ENCODE measurements around the gene TPSG1.
A peak's percentile ranks its signal among the peaks of the same experiment; 100 is the strongest.
"Not testable (repeated sequence)": the region's sequence is repeated elsewhere in the genome, so short reads cannot be mapped to it uniquely, and the experiment has no call there.

The TPSG1 gene

DNA sequence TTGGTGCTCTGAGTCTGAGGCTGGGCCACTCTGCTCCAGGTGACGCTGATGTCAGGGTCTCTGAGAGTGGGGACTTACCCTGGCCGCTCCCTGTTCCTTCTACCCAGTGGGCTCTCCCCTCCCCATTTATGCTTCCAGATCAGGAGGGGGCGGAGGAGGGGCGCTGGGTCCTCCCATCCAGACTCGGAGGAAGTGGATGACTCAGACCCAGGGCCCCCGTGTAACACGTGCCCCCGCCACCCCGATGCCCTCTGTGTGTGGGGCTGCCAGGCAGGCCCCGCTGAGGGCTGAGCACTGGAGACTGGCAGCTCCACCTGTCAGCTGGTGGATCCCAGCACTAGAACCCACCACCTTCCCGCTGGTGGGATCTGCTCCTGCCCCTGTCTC is 5.0 kb upstream of the TPSG1 start, which contains the start of gene TPSB2:
Gene TPSB2, minus strand, starts transcription at position 101 of the 387 bp plus-strand sequence. CDS start 233 bp downstream, outside the sequence.
- DNase-seq: not testable (repeated sequence)

- DNase-seq: not testable (repeated sequence)
These were observed 4.4 kb upstream of the TPSG1 start for GRCh38 chr16:1229476-1229875.

DNA sequence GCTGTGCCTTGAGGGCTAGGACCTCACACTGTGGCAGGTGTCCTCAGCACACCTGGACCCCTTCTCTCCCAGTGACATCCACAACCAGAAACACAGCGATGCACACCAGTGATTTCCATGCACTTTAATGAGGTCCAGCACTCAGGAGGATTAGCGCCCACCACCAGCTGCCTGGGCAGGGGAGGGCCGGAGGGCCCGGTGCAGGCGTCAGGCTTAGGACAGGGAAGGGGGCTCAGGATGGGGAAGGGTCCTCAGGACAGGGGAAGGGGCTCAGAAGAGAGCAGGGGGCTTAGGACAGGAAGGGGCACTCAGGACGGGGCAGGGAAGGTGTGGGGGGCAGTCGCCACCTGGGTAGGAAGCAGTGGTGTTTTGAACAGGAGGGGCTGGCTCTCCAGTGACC is 3.2 kb upstream of the TPSG1 start:
- DNase-seq: not testable (repeated sequence)

DNA sequence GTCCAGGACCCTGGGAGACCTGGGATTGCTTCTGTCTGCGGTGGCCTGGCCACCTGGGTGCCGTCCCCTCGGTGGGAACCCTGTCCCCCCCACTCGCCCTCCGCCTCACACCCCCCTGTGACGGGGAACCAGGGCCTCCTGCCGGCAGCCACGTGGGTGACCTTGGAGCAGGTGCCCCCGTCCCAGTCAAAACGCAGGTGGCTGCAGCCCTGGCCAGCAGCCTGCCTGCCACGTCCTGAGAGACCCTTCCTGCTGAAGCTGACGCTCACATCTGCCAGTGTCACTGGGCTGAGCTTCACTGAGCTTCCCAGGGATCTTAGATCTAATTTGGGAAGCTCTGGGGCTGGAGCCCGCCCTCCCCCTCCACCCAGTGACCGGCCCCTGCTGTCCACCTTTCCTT is 1.6 kb upstream of the TPSG1 start:
- DNase-seq: not testable (repeated sequence)

GRCh38 chr16:1225728-1226311 is 752 bp upstream of the TPSG1 start:
- not testable (repeated sequence) for DNase-seq

GRCh38 chr16:1224558-1224957 is 510 bp downstream of the TPSG1 start:
- DNase-seq: no peak

- no peak for DNase-seq
These were observed 1.5 kb downstream of the TPSG1 start for GRCh38 chr16:1223355-1224214.

DNA sequence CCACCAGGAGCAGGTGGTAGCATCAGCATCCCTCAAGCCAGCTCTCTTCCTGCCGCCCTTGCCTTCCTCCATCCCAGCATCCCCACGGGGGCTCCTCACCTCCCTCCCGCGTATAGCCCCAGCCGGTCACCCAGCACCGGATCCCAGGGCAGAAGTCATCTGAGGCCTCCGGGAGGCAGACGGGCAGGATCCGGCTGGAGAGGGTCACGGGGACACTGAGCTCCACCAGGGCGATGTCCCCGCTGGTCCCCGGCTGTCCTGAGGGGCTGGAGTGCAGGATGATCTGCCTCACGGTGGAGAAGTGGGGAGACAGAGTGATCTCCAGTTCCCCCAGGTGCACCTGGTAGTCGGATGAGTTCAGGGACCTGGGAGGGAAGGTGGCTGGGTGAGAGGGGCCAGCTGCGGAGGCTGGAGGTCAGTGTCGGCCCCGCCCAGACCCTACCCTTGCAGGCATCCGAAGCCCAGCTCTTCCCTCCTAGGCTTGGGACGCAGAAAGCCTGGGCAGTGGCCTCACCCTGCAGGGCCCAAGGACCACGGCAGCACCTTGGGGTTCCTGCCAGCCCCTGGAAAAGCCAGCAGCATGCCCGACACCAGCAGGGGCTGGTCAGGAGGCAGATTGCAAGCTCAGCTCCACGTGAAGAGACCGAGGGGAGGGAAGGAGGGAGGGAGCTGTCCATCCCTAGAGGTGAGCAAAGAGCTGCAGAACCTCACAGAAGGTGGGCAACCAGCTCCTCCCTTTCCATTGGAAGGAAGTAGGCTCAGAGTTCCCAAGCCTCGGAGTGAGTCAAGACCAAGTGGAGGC is 2.3 kb downstream of the TPSG1 start:
- no peak for DNase-seq

DNA sequence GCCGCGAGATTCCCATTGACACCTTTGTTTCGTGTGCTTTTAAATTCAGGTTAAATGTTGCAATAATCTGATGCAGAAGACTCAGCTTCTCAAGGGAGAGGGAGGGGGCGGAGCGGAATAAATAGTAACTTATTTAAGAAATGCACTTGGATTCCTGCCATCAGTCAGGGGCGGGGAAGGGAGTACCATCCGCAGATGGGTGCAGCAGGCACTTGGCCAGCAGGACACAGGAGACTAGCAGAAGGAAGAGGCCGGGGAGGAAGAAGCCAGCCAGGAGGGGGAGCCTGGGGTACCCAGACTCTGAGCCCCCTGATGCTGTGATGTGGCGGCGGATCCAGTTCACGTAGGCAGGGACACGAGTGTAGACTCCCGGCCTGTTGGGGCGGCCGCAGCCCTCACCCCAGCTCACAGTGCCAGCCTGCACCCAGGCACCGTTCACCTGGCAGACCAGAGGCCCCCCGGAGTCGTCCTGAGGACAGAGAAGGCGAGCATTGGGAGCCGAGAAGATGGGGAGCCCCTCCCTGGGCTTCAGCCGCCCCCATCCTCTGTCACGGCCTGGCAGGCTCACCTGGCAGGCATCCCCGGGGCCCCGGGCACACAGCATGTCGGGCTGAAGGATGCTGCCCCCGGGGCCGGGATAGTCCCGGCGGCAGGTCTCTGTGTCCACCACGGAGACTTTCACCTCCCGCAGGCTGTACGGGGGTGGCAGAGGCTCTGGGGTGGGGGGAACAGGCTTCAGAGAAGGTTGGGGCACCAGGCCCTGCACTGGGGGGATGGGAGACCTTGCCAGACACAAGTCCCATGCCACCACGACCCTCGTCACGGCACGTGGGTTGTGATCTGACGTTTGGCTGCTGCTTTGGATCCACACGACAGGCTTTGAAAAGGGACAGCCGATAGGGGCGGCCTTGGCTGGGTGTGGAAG is 3.2 kb downstream of the TPSG1 start:
- DNase-seq: no peak

- DNase-seq: no peak
These were observed 4.0 kb downstream of the TPSG1 start for GRCh38 chr16:1220841-1221627.

DNA sequence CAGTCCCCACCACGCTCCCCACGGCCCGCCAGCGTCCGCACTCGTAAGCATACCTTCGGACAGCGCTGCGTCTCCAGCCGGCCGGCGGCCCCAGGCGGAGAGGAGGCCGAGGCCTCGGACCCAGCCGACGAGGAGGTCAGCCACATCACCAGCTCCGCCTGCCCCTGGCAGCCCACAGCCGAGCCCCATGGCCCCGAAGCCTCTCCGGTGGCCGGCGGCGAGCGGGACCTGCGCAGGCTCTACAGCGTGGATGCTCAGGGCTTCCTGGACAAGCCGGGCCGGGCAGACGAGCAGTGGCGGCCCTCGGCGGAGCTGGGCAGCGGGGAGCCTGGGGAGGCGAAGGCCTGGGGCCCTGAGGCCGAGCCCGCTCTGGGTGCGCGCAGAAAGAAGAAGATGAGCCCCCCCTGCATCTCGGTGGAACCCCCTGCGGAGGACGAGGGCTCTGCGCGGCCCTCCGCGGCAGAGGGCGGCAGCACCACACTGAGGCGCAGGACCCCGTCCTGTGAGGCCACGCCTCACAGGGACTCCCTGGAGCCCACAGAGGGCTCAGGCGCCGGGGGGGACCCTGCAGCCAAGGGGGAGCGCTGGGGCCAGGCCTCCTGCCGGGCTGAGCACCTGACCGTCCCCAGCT is 4.9 kb downstream of the TPSG1 start:
- DNase-seq: no peak

- no peak for DNase-seq
These were observed 6.0 kb downstream of the TPSG1 start for GRCh38 chr16:1218930-1219611.

GRCh38 chr16:1218061-1218929 is 6.8 kb downstream of the TPSG1 start:
- DNase-seq: no peak

- no peak for DNase-seq
These were observed 7.5 kb downstream of the TPSG1 start for GRCh38 chr16:1217526-1217925.

- no peak for DNase-seq
These were observed 8.2 kb downstream of the TPSG1 start for GRCh38 chr16:1216681-1217400.

DNA sequence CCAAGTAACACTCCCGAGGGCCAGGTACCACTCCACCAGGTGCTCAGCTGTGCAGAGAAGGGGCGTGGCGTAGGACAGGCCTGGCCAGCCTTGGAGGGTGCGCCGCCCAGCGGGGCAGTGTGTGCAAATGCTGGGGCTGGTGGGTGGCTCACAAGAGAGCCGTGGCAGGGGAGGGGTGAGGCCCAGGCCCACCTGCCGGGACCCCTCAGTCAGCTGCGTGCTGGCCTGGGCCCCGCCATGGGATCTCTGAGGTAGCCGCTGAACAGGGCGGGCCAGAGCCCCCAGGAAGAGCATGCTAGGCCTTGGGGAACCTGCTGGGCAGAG is 8.8 kb downstream of the TPSG1 start:
- peak in 1 of 2 experiments; percentile 81 for DNase-seq

GRCh38 chr16:1215574-1216295 is 9.3 kb downstream of the TPSG1 start:
- no peak for DNase-seq

GRCh38 chr16:1214719-1215118 is 10.3 kb downstream of the TPSG1 start:
- DNase-seq: no peak
